DND-41 (cell line): ENCODE measurements around the gene EIF4E.

Experiments
- CTCF ChIP-seq: IDR thresholded peaks from 2 replicates; pipeline ENCODE4 v1.5.1; 2012; ENCODE audit warnings: borderline replicate concordance, low read length, moderate library complexity, mild to moderate bottlenecking; ENCODE audit not compliant: poor library complexity, severe bottlenecking; ENCODE audit errors: extremely low read depth
- EZH2 ChIP-seq: IDR thresholded peaks from 3 replicates; pipeline ENCODE4 v1.6.1; 2012; ENCODE audit warnings: borderline replicate concordance, low read depth, mild to moderate bottlenecking, moderate library complexity, low read length, inconsistent platforms; ENCODE audit not compliant: severe bottlenecking

- TF ChIP-seq CTCF (no peak), EZH2 (no peak)
These were observed 32.8 kb upstream of the EIF4E start for GRCh38 chr4:98961770-98962169.
